Astrocyte (in vitro differentiated cells and primary cell): ENCODE data around the gene LPIN3.

Source experiments
- CTCF ChIP-seq: IDR thresholded peaks from 2 replicates; pipeline ENCODE4 v1.5.1; 2011; ENCODE audit warnings: low read depth, mild to moderate bottlenecking, inconsistent platforms, low read length, moderate library complexity; ENCODE audit not compliant: insufficient read depth
- EZH2 ChIP-seq: IDR thresholded peaks from 2 replicates; pipeline ENCODE4 v1.6.1; 2012; ENCODE audit warnings: mild to moderate bottlenecking, low read length, inconsistent platforms; ENCODE audit not compliant: insufficient read depth

- TF ChIP-seq EZH2: no peak
- no peak for TF ChIP-seq CTCF
Observed at GRCh38 chr20:41360831-41361756, 20.5 kb downstream of the LPIN3 start.
